ENCODE data around the gene HPCAL1.

DNA sequence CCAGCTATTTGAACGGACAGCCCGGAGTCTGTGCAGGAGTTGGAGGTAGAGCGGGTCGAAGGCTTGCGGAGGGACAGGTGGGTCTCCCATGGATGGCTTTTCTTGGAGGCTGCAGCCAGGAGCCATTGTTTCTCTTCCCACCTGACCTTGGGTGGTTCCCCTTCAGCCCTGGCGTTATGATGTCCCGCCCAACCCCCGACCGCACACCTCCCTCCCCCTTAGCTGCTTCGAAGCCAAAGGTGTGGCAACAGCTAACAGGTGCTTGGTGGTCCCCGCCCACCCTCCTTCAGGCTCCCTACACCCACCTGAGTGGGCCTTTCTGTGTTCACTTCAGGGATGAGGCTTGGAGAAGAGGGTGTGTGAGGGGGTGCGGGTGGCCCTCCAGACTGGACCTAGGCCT lies 62.7 kb downstream of the HPCAL1 start:
- no peak for TF ChIP-seq POLR2A (IDR thresholded peaks at IDR 0.05)
- TF ChIP-seq, protein P1, sequence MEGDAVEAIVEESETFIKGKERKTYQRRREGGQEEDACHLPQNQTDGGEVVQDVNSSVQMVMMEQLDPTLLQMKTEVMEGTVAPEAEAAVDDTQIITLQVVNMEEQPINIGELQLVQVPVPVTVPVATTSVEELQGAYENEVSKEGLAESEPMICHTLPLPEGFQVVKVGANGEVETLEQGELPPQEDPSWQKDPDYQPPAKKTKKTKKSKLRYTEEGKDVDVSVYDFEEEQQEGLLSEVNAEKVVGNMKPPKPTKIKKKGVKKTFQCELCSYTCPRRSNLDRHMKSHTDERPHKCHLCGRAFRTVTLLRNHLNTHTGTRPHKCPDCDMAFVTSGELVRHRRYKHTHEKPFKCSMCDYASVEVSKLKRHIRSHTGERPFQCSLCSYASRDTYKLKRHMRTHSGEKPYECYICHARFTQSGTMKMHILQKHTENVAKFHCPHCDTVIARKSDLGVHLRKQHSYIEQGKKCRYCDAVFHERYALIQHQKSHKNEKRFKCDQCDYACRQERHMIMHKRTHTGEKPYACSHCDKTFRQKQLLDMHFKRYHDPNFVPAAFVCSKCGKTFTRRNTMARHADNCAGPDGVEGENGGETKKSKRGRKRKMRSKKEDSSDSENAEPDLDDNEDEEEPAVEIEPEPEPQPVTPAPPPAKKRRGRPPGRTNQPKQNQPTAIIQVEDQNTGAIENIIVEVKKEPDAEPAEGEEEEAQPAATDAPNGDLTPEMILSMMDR (IDR thresholded peaks at IDR 0.05) = no peak

Data from testis (tissue), 2 donors.